ENCODE measurements around the gene SPATA6.
"Not testable (repeated sequence)": the region's sequence is repeated elsewhere in the genome, so short reads cannot be mapped to it uniquely, and the experiment has no call there.

The SPATA6 gene

GRCh38 chr1:48356901-48357300 lies 115.1 kb downstream of the SPATA6 start:
- DNase-seq (ENCODE audit: low read depth in 2 of 2) = no peak

- DNase-seq (ENCODE audit: low read depth in 2 of 2) = no peak
Observed at GRCh38 chr1:48344373-48344772, 127.6 kb downstream of the SPATA6 start.

DNA sequence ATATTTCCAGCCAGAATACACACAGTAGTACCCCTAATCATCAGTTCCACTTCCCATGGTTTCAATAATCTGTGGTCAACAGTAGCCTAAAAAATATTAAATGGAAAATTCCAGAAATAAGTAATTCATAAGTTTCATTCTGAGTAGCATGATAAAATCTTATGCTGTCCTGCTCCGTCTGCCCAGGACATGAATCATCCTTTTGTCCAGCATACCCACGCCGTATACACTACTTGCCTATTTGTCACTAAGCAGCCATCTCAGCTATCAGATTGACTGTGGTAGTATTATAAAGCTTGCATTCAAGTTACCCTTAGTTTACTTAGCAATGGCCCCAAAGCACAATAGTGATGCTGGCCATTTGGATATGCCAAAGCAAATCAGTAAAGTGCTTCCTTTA lies 130.8 kb downstream of the SPATA6 start:
- no peak for DNase-seq (ENCODE audit: low read depth in 2 of 2)

GRCh38 chr1:48338257-48338656 lies 133.7 kb downstream of the SPATA6 start:
- DNase-seq (ENCODE audit: low read depth in 2 of 2) = no peak

DNA sequence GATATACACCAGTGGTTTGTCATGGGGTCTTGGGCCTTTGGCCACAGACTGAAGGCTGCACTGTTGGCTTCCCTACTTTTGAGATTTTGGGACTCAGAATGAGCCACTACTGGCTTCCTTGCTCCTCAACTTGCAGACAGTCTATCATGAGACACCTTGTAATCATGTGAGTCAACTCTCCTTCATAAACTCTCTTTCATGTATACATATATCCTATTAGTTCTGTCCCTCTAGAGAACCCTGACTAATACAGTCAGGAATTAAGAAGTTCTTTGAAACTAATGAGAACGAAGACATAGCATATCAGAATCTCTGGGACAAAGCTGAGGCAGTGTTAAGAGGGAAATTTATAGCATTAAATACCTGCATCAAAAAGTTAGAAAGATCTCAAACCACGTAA lies 138.7 kb downstream of the SPATA6 start:
- DNase-seq (ENCODE audit: low read depth in 2 of 2) = no peak

DNA sequence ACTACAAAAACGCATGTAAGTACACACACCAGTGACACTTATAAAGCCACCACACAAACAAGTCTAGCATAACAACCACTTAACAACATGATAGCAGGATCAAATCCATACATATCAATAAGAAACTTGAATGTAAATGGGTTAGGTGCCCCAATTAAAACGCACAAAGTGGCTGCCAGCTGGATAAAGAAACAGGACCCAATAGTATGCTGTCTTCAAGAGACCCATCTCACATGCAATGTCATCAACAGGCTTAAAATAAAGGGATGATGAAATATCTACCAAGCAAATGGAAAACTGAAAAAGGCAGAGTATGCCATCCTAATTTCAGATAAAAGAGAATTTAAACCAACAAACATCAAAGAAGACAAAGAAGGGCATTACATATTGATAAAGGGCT lies 139.9 kb downstream of the SPATA6 start:
- DNase-seq (ENCODE audit: low read depth in 2 of 2) = no peak

GRCh38 chr1:48329905-48330304 lies 142.1 kb downstream of the SPATA6 start:
- DNase-seq (ENCODE audit: low read depth in 2 of 2) = no peak

- no peak for DNase-seq (ENCODE audit: low read depth in 2 of 2)
Observed at GRCh38 chr1:48329486-48329885, 142.5 kb downstream of the SPATA6 start.

DNA sequence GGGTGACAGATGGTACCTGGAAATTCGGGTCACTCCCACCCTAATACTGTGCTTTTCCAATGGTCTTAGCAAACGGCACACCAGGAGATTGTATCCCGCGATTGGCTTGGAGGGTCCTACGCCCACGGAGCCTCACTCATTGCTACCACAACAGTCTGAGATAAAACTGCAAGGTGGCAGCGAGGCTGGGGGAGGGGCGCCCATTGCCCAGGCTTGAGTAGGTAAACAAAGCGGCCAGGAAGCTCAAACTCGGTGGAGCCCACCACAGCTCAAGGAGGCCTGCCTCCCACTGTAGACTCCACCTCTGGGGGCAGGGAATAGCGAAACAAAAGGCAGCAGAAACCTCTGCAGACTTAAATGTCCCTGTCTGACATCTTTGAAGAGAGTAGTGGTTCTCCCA lies 160.2 kb downstream of the SPATA6 start:
- DNase-seq (ENCODE audit: low read depth in 2 of 2) = not testable (repeated sequence)

DNA sequence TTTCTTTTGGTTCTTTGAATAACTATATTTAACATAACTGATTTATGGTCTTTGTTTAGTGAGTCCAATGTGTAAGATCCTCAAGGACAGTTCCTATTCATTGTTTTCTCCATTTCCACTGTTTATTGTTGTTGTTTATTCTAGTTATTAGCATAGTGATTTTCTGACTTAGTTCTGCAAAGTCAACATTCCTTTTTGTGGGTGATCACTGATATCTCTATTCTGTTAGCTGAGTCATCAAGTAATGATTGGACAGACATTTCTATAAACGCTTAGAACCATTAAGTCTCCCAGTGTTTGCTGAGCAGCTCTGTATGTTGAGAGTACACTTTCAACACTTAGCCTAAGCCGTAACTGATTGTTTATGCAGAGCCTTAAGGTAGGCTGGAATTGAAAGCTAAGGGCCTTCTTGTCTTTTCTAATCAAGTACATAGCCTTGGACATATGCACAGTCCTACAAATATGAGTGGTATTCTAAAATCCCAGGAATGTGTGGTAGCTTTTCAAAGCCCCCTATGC lies 162.4 kb downstream of the SPATA6 start:
- DNase-seq (ENCODE audit: low read depth in 2 of 2) = no peak

GRCh38 chr1:48302652-48303051 lies 169.4 kb downstream of the SPATA6 start:
- no peak for DNase-seq (ENCODE audit: low read depth in 2 of 2)

DNA sequence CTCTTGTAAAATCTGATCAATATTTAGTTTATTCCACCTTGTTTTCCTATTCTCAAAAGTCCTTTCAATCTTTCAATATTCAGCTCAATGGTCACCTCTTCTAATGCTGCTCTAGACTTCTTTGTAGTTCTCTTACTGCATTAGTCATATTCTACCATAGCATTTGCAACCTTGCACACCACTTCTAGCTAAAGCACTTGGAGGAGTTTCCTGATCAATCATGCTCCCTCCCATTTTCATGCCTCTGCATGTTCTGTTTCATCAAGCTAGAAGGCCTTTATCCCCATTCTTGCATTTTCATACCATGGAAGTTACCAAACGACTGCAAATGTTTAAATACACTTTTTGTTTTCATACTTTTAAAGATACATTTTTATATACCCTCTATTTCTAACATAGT lies 177.3 kb downstream of the SPATA6 start:
- no peak for DNase-seq (ENCODE audit: low read depth in 2 of 2)

GRCh38 chr1:48294094-48294493 lies 177.9 kb downstream of the SPATA6 start:
- not testable (repeated sequence) for DNase-seq (ENCODE audit: low read depth in 2 of 2)

DNA sequence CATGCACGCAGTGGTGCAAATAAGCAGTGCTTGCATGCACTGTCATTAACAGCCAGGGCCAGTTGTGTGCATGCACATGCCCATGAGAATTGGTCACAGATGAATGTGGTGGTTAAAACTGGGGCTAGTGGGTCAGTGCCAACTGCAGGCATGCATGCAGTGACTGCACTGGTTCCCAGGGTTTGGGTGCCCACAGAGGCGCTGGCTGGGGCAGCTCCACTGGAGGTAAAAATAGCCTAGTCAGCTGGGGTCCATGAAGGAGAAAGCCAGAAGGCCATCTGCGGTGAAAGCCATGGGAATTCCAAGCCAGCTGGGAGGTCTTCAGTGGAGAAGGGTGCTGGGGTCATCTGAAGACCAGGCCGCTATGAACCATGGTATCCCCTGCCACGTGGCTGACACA lies 179.3 kb downstream of the SPATA6 start:
- no peak for DNase-seq (ENCODE audit: low read depth in 2 of 2)

- no peak for DNase-seq (ENCODE audit: low read depth in 2 of 2)
Observed at GRCh38 chr1:48291421-48291820, 180.6 kb downstream of the SPATA6 start.

DNA sequence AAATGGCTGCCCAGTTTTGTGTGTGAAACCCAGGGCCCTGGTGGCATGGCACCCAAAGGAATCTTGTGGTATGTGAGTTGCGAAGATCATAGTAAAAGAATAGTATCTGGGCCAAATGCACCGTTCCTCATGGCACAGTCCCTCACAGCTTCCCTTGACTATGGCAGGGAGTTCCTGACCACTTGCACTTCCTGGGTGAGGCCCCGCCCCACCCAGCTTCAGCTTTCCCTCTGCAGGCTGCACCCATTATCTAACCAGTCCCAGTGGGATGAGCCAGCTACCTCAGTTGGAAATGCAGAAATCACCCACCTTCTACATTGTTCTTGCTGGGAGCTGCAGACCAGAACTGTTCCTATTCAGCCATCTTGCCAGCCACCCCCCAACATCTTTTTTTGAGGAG lies 186.5 kb downstream of the SPATA6 start:
- no peak for DNase-seq (ENCODE audit: low read depth in 2 of 2)

- DNase-seq (ENCODE audit: low read depth in 2 of 2) = not testable (repeated sequence)
Observed at GRCh38 chr1:48284696-48285420, 187.1 kb downstream of the SPATA6 start.

DNA sequence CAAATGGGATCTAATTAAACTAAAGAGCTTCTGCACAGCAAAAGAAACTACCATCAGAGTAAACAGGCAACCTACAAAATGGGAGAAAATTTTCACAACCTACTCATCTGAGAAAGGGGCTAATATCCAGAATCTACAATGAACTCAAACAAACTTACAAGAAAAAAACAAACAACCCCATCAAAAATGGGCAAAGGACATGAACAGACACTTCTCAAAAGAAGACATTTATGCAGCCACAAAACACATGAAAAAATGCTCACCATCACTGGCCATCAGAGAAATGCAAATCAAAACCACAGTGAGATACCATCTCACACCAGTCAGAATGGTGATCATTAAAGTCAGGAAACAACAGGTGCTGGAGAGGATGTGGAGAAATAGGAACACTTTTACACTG lies 189.7 kb downstream of the SPATA6 start:
- not testable (repeated sequence) for DNase-seq (ENCODE audit: low read depth in 2 of 2)

DNA sequence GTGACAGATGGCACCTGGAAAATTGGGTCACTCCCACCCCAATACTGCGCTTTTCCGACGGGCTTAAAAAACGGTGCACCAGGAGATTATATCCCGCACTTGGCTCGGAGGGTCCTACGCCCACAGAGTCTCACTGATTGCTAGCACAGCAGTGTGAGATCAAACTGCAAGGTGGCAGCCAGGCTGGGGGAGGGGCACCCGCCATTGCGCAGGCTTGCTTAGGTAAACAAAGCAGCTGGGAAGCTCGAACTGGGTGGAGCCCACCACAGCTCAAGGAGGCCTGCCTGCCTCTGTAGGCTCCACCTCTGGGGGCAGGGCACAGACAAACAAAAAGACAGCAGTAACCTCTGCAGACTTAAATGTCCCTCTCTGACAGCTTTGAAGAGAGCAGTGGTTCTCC lies 194.6 kb downstream of the SPATA6 start:
- not testable (repeated sequence) for DNase-seq (ENCODE audit: low read depth in 2 of 2)

DNA sequence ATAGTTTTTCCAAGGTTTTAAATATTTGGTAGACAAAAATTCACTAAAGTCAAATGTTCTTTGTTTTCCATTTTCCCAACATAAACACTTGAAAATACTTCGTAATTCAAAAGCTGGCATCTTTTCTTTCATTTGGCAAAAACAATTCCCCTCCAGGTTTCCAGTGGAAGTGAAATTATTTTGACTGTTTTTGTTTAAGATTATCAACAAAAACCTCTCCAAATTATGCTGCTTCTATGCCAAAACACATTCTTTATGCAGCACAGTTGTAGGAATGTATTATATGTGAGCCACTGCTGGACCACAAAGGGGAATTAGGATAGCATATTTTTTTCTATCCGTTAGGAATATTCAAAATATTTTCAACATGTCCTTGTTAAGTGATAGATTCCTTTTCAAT lies 205.4 kb downstream of the SPATA6 start:
- DNase-seq (ENCODE audit: low read depth in 2 of 2) = no peak

DNA sequence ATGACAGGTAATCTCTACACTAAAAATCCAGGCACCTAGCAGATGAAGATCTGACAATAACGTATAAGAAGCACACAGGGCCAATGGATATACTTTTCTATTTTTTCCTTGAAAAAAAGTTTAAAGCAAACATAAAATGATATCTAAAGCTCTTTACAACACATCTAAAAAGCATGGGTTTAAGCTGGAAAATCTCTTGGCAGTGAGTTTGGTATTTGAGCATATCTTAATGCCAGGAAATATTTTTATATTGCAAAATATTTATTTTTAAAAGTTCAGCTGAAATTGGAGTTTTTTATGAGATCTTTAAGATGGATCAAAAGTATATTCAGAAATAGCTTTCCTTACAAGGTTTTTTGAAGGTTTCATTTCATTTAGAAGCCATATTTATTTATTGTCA lies 209.0 kb downstream of the SPATA6 start:
- no peak for DNase-seq (ENCODE audit: low read depth in 2 of 2)

DNA sequence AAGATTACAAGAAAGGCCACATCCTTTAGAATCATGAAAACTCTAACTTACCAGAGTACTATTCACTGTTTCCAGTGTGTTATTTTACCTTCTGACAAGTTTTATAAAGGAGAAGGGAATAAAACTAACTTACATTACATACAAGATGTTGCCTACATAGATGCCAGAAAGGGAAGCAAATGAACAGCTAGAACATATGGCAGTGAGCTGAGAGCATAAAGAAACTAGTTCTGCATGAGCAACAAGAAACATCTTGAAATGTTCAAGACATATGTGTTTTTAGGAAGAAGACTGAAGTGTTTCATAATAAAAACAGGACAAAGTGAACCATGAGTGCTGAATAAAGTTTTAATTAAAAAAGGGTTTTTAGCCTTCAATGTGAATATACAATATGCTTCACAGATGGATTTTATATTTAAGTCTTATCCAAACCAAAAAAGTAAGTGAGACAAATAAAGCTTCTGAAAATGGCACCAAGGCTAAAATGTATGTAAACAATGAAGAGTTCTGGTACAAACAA lies 210.1 kb downstream of the SPATA6 start:
- no peak for DNase-seq (ENCODE audit: low read depth in 2 of 2)

GRCh38 chr1:48258106-48258505 lies 213.9 kb downstream of the SPATA6 start:
- no peak for DNase-seq (ENCODE audit: low read depth in 2 of 2)

- DNase-seq (ENCODE audit: low read depth in 2 of 2) = no peak
Observed at GRCh38 chr1:48254254-48254653, 217.8 kb downstream of the SPATA6 start.
